Spleen (tissue), 7 donors: Measurements from ENCODE around the gene ADCY10.
A peak's percentile ranks its signal among the peaks of the same experiment; 100 is the strongest.

Source experiments
- POLR2A ChIP-seq, 3 donors: fragments of 450-650 bp; IDR thresholded peaks; one replicate each; pipeline ENCODE4 v1.5.1; 2017; ENCODE audit warnings: antibody characterized with exemption in 3 of 3, mild to moderate bottlenecking in 1 of 3
- POLR2AphosphoS5 ChIP-seq, 3 donors: sonication (generic); formaldehyde crosslinking; IDR thresholded peaks; one replicate each; pipeline ENCODE4 v1.5.1; 2017; ENCODE audit warnings: antibody characterized with exemption in 3 of 3
- TF ChIP-seq, protein P1 (sequence below), 11 experiments: fragments of 200-600 bp in 7 of 11; fragments of 450-650 bp in 4 of 11; sonication (generic) in 4 of 11; IDR thresholded peaks in 8 of 11; conservative IDR thresholded peaks in 3 of 11; 1 replicate in 7 of 11; 2 replicates in 4 of 11; pipeline versions ENCODE4 v1.4.0 to v1.8.0; 2016 to 2021; ENCODE audit warnings: antibody characterized with exemption in 11 of 11, inconsistent platforms in 4 of 11, mild to moderate bottlenecking in 1 of 11
- donor health status: DM: no; HTN: no; CAD: no; lungs with moderate emphysema.
- donor health status: DM: no; HTN: no; CAD: no.
- donor health status: DM: no; HTN: no; CAD: no.

DNA sequence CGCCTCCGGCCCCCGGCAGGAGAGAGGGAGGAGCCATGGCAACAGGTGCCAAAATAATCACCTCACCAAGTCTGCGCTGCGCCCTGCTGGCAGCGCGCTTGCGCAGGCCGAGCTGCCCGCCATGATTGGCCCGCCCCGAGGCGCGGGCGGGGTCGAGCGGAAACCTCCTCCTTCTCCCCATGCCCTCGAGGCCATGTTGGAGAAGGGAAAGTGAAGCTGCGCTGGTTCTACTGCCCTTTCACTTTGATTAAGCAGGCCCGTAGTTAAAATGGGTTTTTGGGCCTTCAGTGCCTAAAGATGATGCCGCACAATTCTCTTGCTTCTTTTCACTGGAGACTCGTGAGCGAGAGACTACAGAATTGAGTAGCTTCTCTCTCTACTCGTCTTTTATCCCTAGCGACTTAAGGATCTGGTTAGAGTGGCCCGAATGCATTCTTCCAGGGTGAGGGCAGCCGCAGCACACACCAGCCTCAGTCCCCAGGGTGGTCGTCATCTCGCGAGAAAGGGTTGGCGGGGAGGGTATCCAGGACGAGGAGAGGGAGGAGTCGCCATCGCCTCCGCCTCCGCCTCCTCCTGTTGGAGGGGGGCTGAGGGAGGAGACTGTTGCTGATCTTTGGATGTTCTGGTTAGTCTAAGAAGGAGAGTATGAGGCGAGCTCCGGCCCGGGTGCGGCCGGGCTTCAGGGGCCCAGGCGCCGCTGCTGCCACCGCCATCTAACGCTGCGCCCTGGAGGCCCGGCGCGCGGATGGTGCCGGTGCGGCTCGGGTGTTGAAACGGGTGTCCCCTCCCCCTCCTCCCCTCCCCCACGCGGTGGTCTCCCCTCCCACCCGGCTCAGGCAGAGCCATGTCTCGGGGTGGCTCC is 22.4 kb upstream of the ADCY10 start, which contains the start of gene DCAF6:
- TF ChIP-seq, protein P1, sequence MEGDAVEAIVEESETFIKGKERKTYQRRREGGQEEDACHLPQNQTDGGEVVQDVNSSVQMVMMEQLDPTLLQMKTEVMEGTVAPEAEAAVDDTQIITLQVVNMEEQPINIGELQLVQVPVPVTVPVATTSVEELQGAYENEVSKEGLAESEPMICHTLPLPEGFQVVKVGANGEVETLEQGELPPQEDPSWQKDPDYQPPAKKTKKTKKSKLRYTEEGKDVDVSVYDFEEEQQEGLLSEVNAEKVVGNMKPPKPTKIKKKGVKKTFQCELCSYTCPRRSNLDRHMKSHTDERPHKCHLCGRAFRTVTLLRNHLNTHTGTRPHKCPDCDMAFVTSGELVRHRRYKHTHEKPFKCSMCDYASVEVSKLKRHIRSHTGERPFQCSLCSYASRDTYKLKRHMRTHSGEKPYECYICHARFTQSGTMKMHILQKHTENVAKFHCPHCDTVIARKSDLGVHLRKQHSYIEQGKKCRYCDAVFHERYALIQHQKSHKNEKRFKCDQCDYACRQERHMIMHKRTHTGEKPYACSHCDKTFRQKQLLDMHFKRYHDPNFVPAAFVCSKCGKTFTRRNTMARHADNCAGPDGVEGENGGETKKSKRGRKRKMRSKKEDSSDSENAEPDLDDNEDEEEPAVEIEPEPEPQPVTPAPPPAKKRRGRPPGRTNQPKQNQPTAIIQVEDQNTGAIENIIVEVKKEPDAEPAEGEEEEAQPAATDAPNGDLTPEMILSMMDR (IDR thresholded peaks at IDR 0.05 in 8 of 11, conservative IDR thresholded peaks at IDR 0.05 in 3 of 11): peak in 5 of 11 experiments; percentile 9 to 35 (median 21)
- TF ChIP-seq POLR2AphosphoS5 (IDR thresholded peaks at IDR 0.05) (peak; percentile 83 to 95 (median 93)), POLR2A (IDR thresholded peaks at IDR 0.05) (peak; percentile 65 to 91 (median 78))
